B cell (primary cell): ENCODE results near the gene GTF2H4. TPM values are rescaled to one million over a fixed set of nuclear protein-coding genes. Genes with fewer than 3 reads are reported as not detected.

Source experiments
- ATAC-seq: fragments of 200-7000 bp; cut with Tn5 transposase; one replicate; pipeline ENCODE4 v1.10.0; 2021; ENCODE audit warnings: low read depth, mild to moderate bottlenecking, moderate number of reproducible peaks, moderate library complexity
- CTCF ChIA-PET: fragments of 350-600 bp; sonication (Branson Sonifier 250); formaldehyde crosslinking; loops from one replicate; lab custom pipeline; 2021; ENCODE audit warnings: antibody characterized with exemption, inconsistent platforms; lab: Charles Lee
- POLR2A ChIA-PET: fragments of 350-600 bp; sonication (Branson Sonifier 250); formaldehyde crosslinking; loops from one replicate; lab custom pipeline; 2021; ENCODE audit warnings: antibody characterized with exemption; lab: Charles Lee
- DNase-seq: peaks from one replicate; pipeline ENCODE4 v3.0.0; 2013
- H2AFZ ChIP-seq: 2 replicates; pipeline ENCODE4 v1.6.1; 2012; ENCODE audit warnings: mild to moderate bottlenecking, low read depth, low read length; ENCODE audit not compliant: insufficient read depth, poor library complexity, severe bottlenecking
- H3K27ac ChIP-seq, 2 donors: 1 replicate in 1 of 2; 2 replicates in 1 of 2; pipeline ENCODE4 v1.5.1; 2012 to 2013; ENCODE audit warnings: low read length in 2 of 2, mild to moderate bottlenecking in 2 of 2, moderate library complexity in 1 of 2
- H3K27me3 ChIP-seq, 4 experiments: fragments of 200-600 bp in 1 of 4; sonication (generic) in 1 of 4; replicated peaks in 1 of 4; 1 replicate in 2 of 4; 2 replicates in 2 of 4; pipeline versions ENCODE4 v1.6.1 to v1.7.0; 2013 to 2016; ENCODE audit warnings: low read length in 3 of 4, mild to moderate bottlenecking in 2 of 4, mixed read lengths in 1 of 4, moderate library complexity in 1 of 4; ENCODE audit not compliant: insufficient read depth in 4 of 4, control insufficient read depth in 3 of 4; ENCODE audit errors: control extremely low read depth in 1 of 4
- H3K36me3 ChIP-seq, 2 experiments: replicated peaks in 1 of 2; 1 replicate in 1 of 2; 2 replicates in 1 of 2; pipeline versions ENCODE4 v1.6.1 to v1.7.1; 2013; ENCODE audit warnings: low read length in 1 of 2; ENCODE audit not compliant: insufficient read depth in 2 of 2, control insufficient read depth in 1 of 2; ENCODE audit errors: control extremely low read depth in 1 of 2, extremely low read depth in 1 of 2
- H3K4me1 ChIP-seq, 2 donors: fragments of 200-600 bp in 1 of 2; sonication (generic) in 1 of 2; 1 replicate in 1 of 2; 2 replicates in 1 of 2; pipeline versions ENCODE4 v1.5.1 to v1.6.1; 2013 to 2017; ENCODE audit warnings: low read length in 2 of 2; ENCODE audit not compliant: control insufficient read depth in 2 of 2, insufficient read depth in 2 of 2
- H3K4me2 ChIP-seq: replicated peaks from 2 replicates; pipeline ENCODE3; 2012; ENCODE audit warnings: mild to moderate bottlenecking, low read depth, low read length; ENCODE audit not compliant: poor library complexity, severe bottlenecking
- H3K4me3 ChIP-seq, 5 experiments: fragments of 200-600 bp in 1 of 5; sonication (generic) in 1 of 5; 1 replicate in 3 of 5; 2 replicates in 2 of 5; pipeline versions ENCODE4 v1.5.1 to v1.7.0; 2011 to 2016; ENCODE audit warnings: low read length in 4 of 5, mild to moderate bottlenecking in 4 of 5, low read depth in 2 of 5, control low read depth in 1 of 5, moderate library complexity in 1 of 5; ENCODE audit not compliant: insufficient read depth in 1 of 5; ENCODE audit errors: control extremely low read depth in 1 of 5, extremely low read depth in 1 of 5
- H3K79me2 ChIP-seq: fragments of 200-600 bp; sonication (generic); one replicate; pipeline ENCODE4 v1.6.0; 2016; ENCODE audit warnings: low read length; ENCODE audit not compliant: control insufficient read depth, insufficient read depth
- H3K9ac ChIP-seq: fragments of 200-600 bp; sonication (generic); 2 replicates; pipeline ENCODE4 v1.6.1; 2017; ENCODE audit warnings: mild to moderate bottlenecking, low read length, moderate library complexity
- H3K9me3 ChIP-seq, 3 donors: one replicate each; pipeline versions ENCODE4 v1.6.1 to v1.7.1; 2013; ENCODE audit warnings: low read length in 2 of 3; ENCODE audit not compliant: control insufficient read depth in 2 of 3, insufficient read depth in 1 of 3; ENCODE audit errors: control extremely low read depth in 1 of 3
- H4K20me1 ChIP-seq: 2 replicates; pipeline ENCODE4 v1.6.0; 2012; ENCODE audit warnings: mild to moderate bottlenecking, low read length; ENCODE audit not compliant: insufficient read depth, control insufficient read depth, poor library complexity, severe bottlenecking
- H3K27ac Mint-ChIP-seq: one replicate; pipeline ENCODE4 v1.8.0; 2021; ENCODE audit warnings: mixed read lengths
- H3K27me3 Mint-ChIP-seq: one replicate; pipeline ENCODE4 v1.8.0; 2021; ENCODE audit warnings: mixed read lengths
- H3K4me1 Mint-ChIP-seq: one replicate; pipeline ENCODE4 v1.8.0; 2021; ENCODE audit warnings: mixed read lengths
- H3K4me3 Mint-ChIP-seq: one replicate; pipeline ENCODE4 v1.8.0; 2021; ENCODE audit warnings: mixed read lengths
- H3K9me3 Mint-ChIP-seq: one replicate; pipeline ENCODE4 v1.8.0; 2022; ENCODE audit warnings: mixed read lengths; ENCODE audit not compliant: insufficient read depth
- CTCF ChIP-seq: fragments of 200-600 bp; IDR thresholded peaks from one replicate; pipeline ENCODE4 v1.8.0; 2022; ENCODE audit warnings: antibody characterized with exemption, mild to moderate bottlenecking
- EZH2 ChIP-seq: IDR thresholded peaks from 2 replicates; pipeline ENCODE4 v1.6.1; 2012; ENCODE audit warnings: borderline replicate concordance, low read depth, mild to moderate bottlenecking, moderate library complexity, low read length; ENCODE audit not compliant: insufficient read depth, poor library complexity, severe bottlenecking
- WGBS: methylation state at CpG from one replicate; pipeline ENCODE4 v1.1.5; 2013; ENCODE audit warnings: missing lambda C conversion rate; ENCODE audit not compliant: insufficient coverage; 5-methylcytosine and 5-hydroxymethylcytosine counted together
- intact Hi-C: fragments of 100-400 bp; cut with micrococcal nuclease; formaldehyde crosslinking; loops from one replicate; pipeline ENCODE4 v1.10.0; 2022
- polyA plus RNA-seq: library from polyadenylated mRNA; depleted of rRNA; stranded (reverse); fragments of >200 nt; gene quantifications from 2 replicates; pipeline ENCODE4 v1.2.3, GENCODE V29; 2012
- total RNA-seq, 2 donors: library from RNA; stranded (reverse); fragments of 120-200 nt in 1 of 2; gene quantifications; 1 replicate in 1 of 2; 2 replicates in 1 of 2; pipeline versions ENCODE4 v1.2.3 to v1.2.4, GENCODE V29; 2013 to 2022

GTF2H4 gene
- total and polyA plus RNA-seq, 2 donors (not counting 1 experiment from before 2014, with no cell fraction given), result 30.2 to 38.4 TPM

GRCh38 chr6:30877419-30878262 lies 30.4 kb upstream of the GTF2H4 start:
- ChIA-PET POLR2A (no interaction called here), CTCF (interaction anchor here (0.8 to 6.2 kb wide), 10 partner anchors 9 to 210 kb away, joined by 3 to 53 read pairs (median 4); partner anchors contain the start of gene VARS2)
- peaks cover 3% of the 10 kb centered on the region for H3K27me3 Mint-ChIP-seq
- H2AFZ ChIP-seq, result peak overlapping the region; percentile 69
- DNase-seq (peak; percentile 79), ATAC-seq (peak; percentile 82)
- no peaks in the 10 kb centered on the region for H3K9me3 Mint-ChIP-seq
- intact Hi-C loops, result loop anchor here (1.0 to 5.0 kb wide), 4 partner anchors 49 to 200 kb away; partner anchors contain the start of gene IER3
- no peaks in the 10 kb centered on the region for H3K27me3 ChIP-seq
- H4K20me1 ChIP-seq, result no peaks in the 10 kb centered on the region
- H3K9me3 ChIP-seq, result no peaks in the 10 kb centered on the region
- H3K36me3 ChIP-seq, result no peaks in the 10 kb centered on the region
- peaks cover 26 to 28% of the 10 kb centered on the region in 2 donors for H3K4me1 ChIP-seq
- peak overlapping the region in 1 of 5 experiments; percentile 21 for H3K4me3 ChIP-seq
- H3K9ac ChIP-seq, result peak overlapping the region; percentile 31
- H3K4me1 Mint-ChIP-seq, result peaks cover 37% of the 10 kb centered on the region
- H3K4me2 ChIP-seq, result peak overlapping the region; percentile 50
- H3K79me2 ChIP-seq, result no peaks in the 10 kb centered on the region
- TF ChIP-seq EZH2 (no peak), CTCF (peak; percentile 82)
- 20% methylated on average over 12 of the region's 15 CpGs for WGBS
- H3K4me3 Mint-ChIP-seq, result peak overlapping the region; percentile 48
- H3K27ac Mint-ChIP-seq, result peak overlapping the region; percentile 44
- H3K27ac ChIP-seq, result peak overlapping the region in 1 of 2 donors; percentile 44
